GM19372 (cell line): ENCODE results near the gene CAMSAP3.

ENCODE experiments used
- ATAC-seq: cut with Tn5 transposase; IDR thresholded peaks from one replicate; pipeline ENCODE4 v1.9.1; 2021; ENCODE audit warnings: mild to moderate bottlenecking, low read depth, moderate library complexity; ENCODE audit not compliant: unreplicated experiment

CAMSAP3 gene

DNA sequence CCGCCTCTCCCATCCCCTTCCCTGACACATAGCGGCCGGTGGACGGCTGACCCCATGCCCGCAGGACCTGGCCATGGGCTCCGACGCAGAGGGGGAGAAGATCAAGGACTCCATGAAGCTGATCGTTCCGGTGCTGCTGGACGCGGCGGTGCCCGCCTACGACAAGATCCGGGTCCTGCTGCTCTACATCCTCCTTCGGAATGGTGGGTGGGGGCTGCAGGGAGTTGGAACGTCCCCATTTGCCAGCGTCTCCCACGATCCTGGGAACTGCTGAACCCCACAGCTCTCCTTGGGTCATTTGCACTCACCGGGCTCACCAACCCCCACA lies 48.9 kb downstream of the CAMSAP3 start:
- ATAC-seq = no peak

- ATAC-seq = no peak
These were observed 49.5 kb downstream of the CAMSAP3 start for GRCh38 chr19:7645163-7645562.

GRCh38 chr19:7645656-7646425 lies 50.2 kb downstream of the CAMSAP3 start:
- no peak for ATAC-seq

DNA sequence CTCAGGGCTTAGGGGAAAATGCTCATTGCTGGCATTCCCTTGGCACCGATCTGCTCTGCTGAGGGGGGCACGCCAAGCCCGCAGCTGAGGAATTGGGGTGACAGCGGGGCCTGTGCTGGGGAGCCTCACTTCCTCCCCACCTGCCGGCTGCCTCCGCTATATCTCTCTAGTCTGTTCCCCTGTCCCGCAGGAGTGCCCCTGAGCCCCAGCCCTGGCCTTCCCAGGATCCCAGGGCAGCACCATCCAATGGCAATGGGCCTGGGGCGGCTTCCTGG lies 50.7 kb downstream of the CAMSAP3 start:
- no peak for ATAC-seq

GRCh38 chr19:7647156-7647555 lies 51.5 kb downstream of the CAMSAP3 start:
- no peak for ATAC-seq

GRCh38 chr19:7648265-7649014 lies 52.8 kb downstream of the CAMSAP3 start:
- ATAC-seq = no peak

- no peak for ATAC-seq
These were observed 54.5 kb downstream of the CAMSAP3 start for GRCh38 chr19:7650148-7650547.

GRCh38 chr19:7652061-7652641 lies 56.5 kb downstream of the CAMSAP3 start:
- ATAC-seq = no peak

- ATAC-seq = no peak
These were observed 58.7 kb downstream of the CAMSAP3 start for GRCh38 chr19:7654401-7654800.

DNA sequence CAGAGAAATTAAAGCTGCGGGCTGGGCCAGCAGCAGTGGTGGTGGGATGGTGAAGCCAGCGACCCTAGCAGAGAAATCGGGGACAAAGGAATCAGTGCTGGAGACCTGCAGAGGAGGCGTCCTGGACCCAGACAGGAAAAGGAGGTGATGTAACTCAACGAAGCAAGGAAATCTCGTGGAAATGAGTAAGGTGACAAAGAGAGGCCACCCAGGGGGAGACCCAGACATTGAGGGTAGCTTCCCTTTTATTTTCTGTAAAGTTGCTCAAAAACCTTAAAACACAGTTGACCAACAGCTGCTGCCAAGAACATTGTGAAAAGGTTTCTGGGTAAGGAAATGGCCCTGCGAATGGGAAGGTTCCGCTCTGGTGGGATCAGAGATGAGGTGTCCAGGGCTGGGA lies 59.9 kb downstream of the CAMSAP3 start:
- no peak for ATAC-seq

- no peak for ATAC-seq
These were observed 61.6 kb downstream of the CAMSAP3 start for GRCh38 chr19:7657131-7657751.

GRCh38 chr19:7658219-7658686 lies 62.6 kb downstream of the CAMSAP3 start:
- ATAC-seq = no peak

GRCh38 chr19:7661744-7662538 lies 66.3 kb downstream of the CAMSAP3 start:
- ATAC-seq = no peak

GRCh38 chr19:7662657-7663056 lies 67.0 kb downstream of the CAMSAP3 start:
- ATAC-seq = no peak

DNA sequence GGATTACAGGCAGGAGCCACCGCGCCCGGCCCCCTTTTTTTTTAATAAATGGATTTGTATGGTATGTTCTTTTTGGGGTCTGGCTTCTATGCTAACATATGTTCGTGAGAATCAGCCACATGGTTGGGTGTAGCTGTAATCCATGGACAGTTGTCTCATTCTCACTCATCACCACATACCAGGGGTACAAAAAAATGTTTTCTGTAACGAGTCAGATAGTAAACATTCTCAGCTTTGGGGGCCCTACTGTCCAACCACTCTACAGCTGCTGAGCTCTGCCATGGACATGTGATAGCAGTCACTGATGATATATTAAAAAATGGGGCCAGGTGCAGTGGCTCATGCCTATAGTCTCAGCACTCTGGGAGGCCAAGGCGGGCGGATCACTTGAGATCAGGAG lies 68.0 kb downstream of the CAMSAP3 start:
- ATAC-seq = no peak

DNA sequence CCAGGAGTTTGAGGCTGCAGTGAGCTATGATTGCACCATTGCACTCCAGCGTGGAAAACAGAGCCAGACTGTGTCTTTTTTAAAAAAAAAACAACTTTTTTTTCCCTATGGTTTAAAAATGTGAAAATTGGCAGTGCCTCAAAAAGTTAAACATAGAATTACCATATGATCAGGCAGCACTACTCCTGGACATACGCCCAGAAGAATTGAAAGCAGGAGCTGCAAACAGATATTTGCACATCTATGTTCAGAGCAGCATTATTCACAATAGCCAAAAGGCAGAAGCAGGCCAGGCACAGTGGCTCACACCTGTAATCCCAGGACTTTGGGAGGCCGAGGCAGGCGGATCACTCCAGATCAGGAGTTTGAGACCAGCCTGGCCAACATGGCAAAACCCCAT lies 69.4 kb downstream of the CAMSAP3 start:
- ATAC-seq = no peak
